ENCODE data around the gene LMNA. TPM values are rescaled to one million over a fixed set of nuclear protein-coding genes. Genes with fewer than 3 reads are reported as not detected.
"Not testable (repeated sequence)": the region's sequence is repeated elsewhere in the genome, so short reads cannot be mapped to it uniquely, and the experiment has no call there.

LMNA gene
- polyA plus RNA-seq, 3 donors: 16.5 to 45.5 (median 24.7) TPM

DNA sequence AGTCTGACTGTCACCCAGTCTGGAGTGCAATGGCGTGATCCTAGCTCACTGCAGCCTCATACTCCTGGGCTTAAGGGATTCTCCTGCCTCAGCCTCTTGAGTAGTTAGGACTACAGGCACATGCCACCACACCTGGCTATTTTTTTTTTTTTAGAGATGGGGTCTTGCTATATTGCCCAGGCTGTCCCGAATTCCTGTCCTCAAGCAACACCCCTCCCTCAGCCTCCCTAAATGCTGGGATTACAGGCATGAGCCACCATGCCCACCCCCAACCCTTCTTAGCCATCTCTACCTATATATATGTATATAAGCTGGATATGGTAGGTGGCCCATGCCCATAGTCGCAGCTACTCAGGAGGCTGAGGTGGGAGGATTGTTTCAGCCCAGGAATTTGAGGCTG is 66.0 kb downstream of the LMNA start:
- DNase-seq: no peak
- Histone ChIP-seq H2AFZ (ENCODE audit: insufficient read depth, low read depth, low read length, poor library complexity, severe bottlenecking) (no peak overlapping the region), H3K79me2 (ENCODE audit: insufficient read depth, low read length) (no peaks in the 10 kb centered on the region), H3K36me3 (replicated peaks in 1 of 2; ENCODE audit: control insufficient read depth in 1 of 2, insufficient read depth in 2 of 2, low read length in 2 of 2) (peaks cover 32% of the 10 kb centered on the region in 2 donors), H4K20me1 (ENCODE audit: insufficient read depth, low read length) (peaks cover 15% of the 10 kb centered on the region), H3K27ac (ENCODE audit: low read depth in 1 of 2, low read length in 2 of 2) (no peak overlapping the region), H3K4me1 (ENCODE audit: control insufficient read depth in 1 of 2, insufficient read depth in 2 of 2, low read length in 2 of 2) (no peaks in the 10 kb centered on the region), H3K4me2 (replicated peaks; ENCODE audit: extremely low read depth, low read length, poor library complexity, severe bottlenecking) (no peak overlapping the region), H3K27me3 (ENCODE audit: control insufficient read depth in 2 of 2, insufficient read depth in 2 of 2, low read length in 2 of 2) (no peaks in the 10 kb centered on the region), H3K9me3 (replicated peaks in 1 of 2; ENCODE audit: control insufficient read depth in 1 of 2, insufficient read depth in 1 of 2, low read length in 2 of 2) (no peaks in the 10 kb centered on the region), H3K9ac (ENCODE audit: insufficient read depth, low read length, poor library complexity, severe bottlenecking) (no peak overlapping the region), H3K4me3 (replicated peaks in 1 of 3; ENCODE audit: low read depth in 2 of 3, low read length in 3 of 3) (no peak overlapping the region)
- H3K9me3 Mint-ChIP-seq: peaks cover 0 to 2% (median 0%) of the 10 kb centered on the region in 7 donors
- H3K27me3 Mint-ChIP-seq (ENCODE audit: low read depth in 3 of 3): peaks cover 0 to 2% (median 0%) of the 10 kb centered on the region in 3 donors
- WGBS (ENCODE audit: insufficient coverage): no CpG with 5 or more reads among the region's 3 CpGs
- intact Hi-C loops (cut with micrococcal nuclease): no loop called here
- H3K4me1 Mint-ChIP-seq: peaks cover 3% of the 10 kb centered on the region
- no peak overlapping the region for H3K4me3 Mint-ChIP-seq
- H3K27ac Mint-ChIP-seq: no peak overlapping the region
- peaks cover 39 to 55% of the 10 kb centered on the region in 2 donors for H3K36me3 Mint-ChIP-seq
- TF ChIP-seq CTCF (IDR thresholded peaks at IDR 0.05): no peak

- H3K9ac ChIP-seq (ENCODE audit: insufficient read depth, low read length, poor library complexity, severe bottlenecking); H3K27me3 ChIP-seq (ENCODE audit: control insufficient read depth in 2 of 2, insufficient read depth in 2 of 2, low read length in 2 of 2); H3K27ac ChIP-seq (ENCODE audit: low read depth in 1 of 2, low read length in 2 of 2); DNase-seq; H4K20me1 ChIP-seq (ENCODE audit: insufficient read depth, low read length); H3K4me2 ChIP-seq (replicated peaks; ENCODE audit: extremely low read depth, low read length, poor library complexity, severe bottlenecking); H3K4me3 Mint-ChIP-seq; H3K9me3 ChIP-seq (replicated peaks in 1 of 2; ENCODE audit: control insufficient read depth in 1 of 2, insufficient read depth in 1 of 2, low read length in 2 of 2); intact Hi-C loops (cut with micrococcal nuclease); H3K27me3 Mint-ChIP-seq (ENCODE audit: low read depth in 3 of 3); H3K4me3 ChIP-seq (replicated peaks in 1 of 3; ENCODE audit: low read depth in 2 of 3, low read length in 3 of 3); H3K4me1 ChIP-seq (ENCODE audit: control insufficient read depth in 1 of 2, insufficient read depth in 2 of 2, low read length in 2 of 2); H3K27ac Mint-ChIP-seq; H3K79me2 ChIP-seq (ENCODE audit: insufficient read depth, low read length); H3K4me1 Mint-ChIP-seq; H2AFZ ChIP-seq (ENCODE audit: insufficient read depth, low read depth, low read length, poor library complexity, severe bottlenecking); H3K9me3 Mint-ChIP-seq: not testable (repeated sequence)
- WGBS (ENCODE audit: insufficient coverage): no CpG with 5 or more reads among the region's 8 CpGs
- peaks cover 31 to 46% of the 10 kb centered on the region in 2 donors for H3K36me3 Mint-ChIP-seq
- H3K36me3 ChIP-seq (replicated peaks in 1 of 2; ENCODE audit: control insufficient read depth in 1 of 2, insufficient read depth in 2 of 2, low read length in 2 of 2): peaks cover 22 to 23% of the 10 kb centered on the region in 2 donors
These were observed 66.9 kb downstream of the LMNA start for GRCh38 chr1:156181391-156181924.

DNA sequence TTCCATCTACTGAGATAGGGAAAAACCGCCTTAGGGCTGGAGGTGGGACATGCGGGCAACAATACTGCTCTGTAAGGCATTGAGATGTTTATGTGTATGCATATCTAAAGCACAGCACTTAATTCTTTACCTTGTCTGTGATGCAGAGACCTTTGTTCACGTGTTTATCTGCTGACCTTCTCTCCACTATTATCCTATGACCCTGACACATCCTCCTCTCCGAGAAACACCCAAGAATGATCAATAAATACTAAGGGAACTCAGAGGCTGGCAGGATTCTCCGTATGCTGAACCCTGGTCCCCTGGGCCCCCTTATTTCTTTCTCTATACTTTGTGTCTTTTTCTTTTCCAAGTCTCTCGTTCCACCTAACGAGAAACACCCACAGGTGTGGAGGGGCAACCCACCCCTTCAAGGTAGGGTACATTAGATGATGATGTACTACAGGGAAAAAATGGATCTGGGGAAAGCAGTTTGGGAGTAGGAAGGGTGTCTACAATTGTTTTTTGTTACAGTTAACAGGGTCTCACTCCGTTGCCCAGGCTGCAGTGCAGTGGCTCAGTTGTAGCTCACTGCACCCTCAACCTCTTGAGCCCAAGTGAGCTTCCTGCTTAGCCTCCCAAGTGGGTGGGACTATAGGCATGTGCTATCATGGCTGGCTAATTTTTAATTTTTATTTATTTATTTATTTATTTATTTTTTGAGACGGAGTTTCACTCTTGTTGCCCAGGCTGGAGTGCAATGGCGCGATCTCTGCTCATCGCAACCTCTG is 67.7 kb downstream of the LMNA start:
- H3K4me3 ChIP-seq (replicated peaks in 1 of 3; ENCODE audit: low read depth in 2 of 3, low read length in 3 of 3); H3K4me3 Mint-ChIP-seq; H3K79me2 ChIP-seq (ENCODE audit: insufficient read depth, low read length); H3K27ac ChIP-seq (ENCODE audit: low read depth in 1 of 2, low read length in 2 of 2); intact Hi-C loops (cut with micrococcal nuclease); H3K27me3 ChIP-seq (ENCODE audit: control insufficient read depth in 2 of 2, insufficient read depth in 2 of 2, low read length in 2 of 2); H4K20me1 ChIP-seq (ENCODE audit: insufficient read depth, low read length); H2AFZ ChIP-seq (ENCODE audit: insufficient read depth, low read depth, low read length, poor library complexity, severe bottlenecking); H3K9me3 ChIP-seq (replicated peaks in 1 of 2; ENCODE audit: control insufficient read depth in 1 of 2, insufficient read depth in 1 of 2, low read length in 2 of 2); H3K27ac Mint-ChIP-seq; DNase-seq; H3K9ac ChIP-seq (ENCODE audit: insufficient read depth, low read length, poor library complexity, severe bottlenecking); H3K27me3 Mint-ChIP-seq (ENCODE audit: low read depth in 3 of 3); H3K4me1 ChIP-seq (ENCODE audit: control insufficient read depth in 1 of 2, insufficient read depth in 2 of 2, low read length in 2 of 2); H3K9me3 Mint-ChIP-seq; H3K4me2 ChIP-seq (replicated peaks; ENCODE audit: extremely low read depth, low read length, poor library complexity, severe bottlenecking); H3K4me1 Mint-ChIP-seq: not testable (repeated sequence)
- WGBS (ENCODE audit: insufficient coverage): 100% methylated on average over 1 of the region's 12 CpGs
- peaks cover 15% of the 10 kb centered on the region in 2 donors for H3K36me3 ChIP-seq (replicated peaks in 1 of 2; ENCODE audit: control insufficient read depth in 1 of 2, insufficient read depth in 2 of 2, low read length in 2 of 2)
- H3K36me3 Mint-ChIP-seq: peaks cover 25 to 38% of the 10 kb centered on the region in 2 donors

All from CD14-positive monocyte (primary cell).